Astrocyte (in vitro differentiated cells and primary cell): ENCODE data around the gene DZIP3.

Experiments
- CTCF ChIP-seq: IDR thresholded peaks from 2 replicates; pipeline ENCODE4 v1.5.1; 2011; ENCODE audit warnings: low read depth, mild to moderate bottlenecking, inconsistent platforms, low read length, moderate library complexity; ENCODE audit not compliant: insufficient read depth
- EZH2 ChIP-seq: IDR thresholded peaks from 2 replicates; pipeline ENCODE4 v1.6.1; 2012; ENCODE audit warnings: mild to moderate bottlenecking, low read length, inconsistent platforms; ENCODE audit not compliant: insufficient read depth

DNA sequence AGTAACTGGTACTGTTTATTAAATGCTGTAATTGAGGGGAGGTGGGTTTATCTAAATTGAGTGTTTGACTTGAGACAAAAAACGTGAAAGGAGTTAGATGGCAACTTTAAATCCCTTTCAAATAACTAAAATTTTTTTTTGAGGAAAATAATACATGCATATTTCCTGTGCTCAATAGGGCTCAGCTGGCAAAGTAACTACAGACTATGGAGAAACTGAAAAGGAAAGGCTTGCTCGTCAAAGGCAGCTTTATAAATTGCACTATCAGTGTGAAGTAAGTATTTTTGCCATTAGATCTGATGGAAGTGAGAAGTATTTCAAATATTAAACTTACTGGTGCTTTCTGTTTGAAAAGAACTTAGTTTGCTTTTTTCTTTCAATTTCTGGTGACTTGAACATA, 72.2 kb downstream of the DZIP3 start:
- TF ChIP-seq CTCF (no peak), EZH2 (no peak)
